ENCODE measurements around the gene ALK.

DNA sequence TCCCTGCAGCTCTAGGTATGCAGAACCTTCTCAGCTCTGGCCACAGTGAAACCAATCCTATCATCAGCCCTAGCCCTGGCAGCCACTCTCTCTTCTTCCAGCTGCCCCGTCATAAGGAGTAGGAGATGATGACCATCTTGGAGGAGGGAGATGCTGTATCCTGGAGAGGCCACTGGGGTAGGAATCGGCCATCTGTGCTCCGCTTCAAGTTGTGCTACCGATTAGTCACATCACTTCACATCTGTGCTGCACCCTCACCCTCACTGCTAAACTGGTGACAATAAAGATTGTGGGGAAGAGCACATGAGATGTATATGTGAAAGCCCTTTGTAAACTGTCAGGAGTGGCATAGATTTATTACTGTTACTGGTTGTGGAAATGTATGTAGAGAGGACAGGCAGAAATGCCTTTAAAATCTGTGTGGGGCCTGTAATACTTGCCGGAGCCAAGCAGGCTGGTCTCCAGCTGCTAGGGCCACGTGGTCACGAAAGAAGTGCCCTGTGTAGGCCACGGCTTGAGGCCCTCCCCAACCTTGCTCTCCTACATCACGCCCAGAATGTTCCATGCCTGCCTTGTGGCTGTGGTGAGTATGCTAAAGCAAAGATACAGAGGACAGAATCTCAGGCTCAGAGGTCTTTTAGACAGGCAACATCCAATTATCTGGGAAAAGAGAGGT is 569.3 kb downstream of the ALK start:
- TF ChIP-seq, protein P1, sequence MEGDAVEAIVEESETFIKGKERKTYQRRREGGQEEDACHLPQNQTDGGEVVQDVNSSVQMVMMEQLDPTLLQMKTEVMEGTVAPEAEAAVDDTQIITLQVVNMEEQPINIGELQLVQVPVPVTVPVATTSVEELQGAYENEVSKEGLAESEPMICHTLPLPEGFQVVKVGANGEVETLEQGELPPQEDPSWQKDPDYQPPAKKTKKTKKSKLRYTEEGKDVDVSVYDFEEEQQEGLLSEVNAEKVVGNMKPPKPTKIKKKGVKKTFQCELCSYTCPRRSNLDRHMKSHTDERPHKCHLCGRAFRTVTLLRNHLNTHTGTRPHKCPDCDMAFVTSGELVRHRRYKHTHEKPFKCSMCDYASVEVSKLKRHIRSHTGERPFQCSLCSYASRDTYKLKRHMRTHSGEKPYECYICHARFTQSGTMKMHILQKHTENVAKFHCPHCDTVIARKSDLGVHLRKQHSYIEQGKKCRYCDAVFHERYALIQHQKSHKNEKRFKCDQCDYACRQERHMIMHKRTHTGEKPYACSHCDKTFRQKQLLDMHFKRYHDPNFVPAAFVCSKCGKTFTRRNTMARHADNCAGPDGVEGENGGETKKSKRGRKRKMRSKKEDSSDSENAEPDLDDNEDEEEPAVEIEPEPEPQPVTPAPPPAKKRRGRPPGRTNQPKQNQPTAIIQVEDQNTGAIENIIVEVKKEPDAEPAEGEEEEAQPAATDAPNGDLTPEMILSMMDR (IDR thresholded peaks at IDR 0.05; ENCODE audit: low read depth, low read length), result no peak
- no peak for TF ChIP-seq MYC (IDR thresholded peaks at IDR 0.05; ENCODE audit: low read depth, low read length)
- TF ChIP-seq POLR2A (IDR thresholded peaks at IDR 0.05; ENCODE audit: extremely low read depth, insufficient read length), result no peak
- TF ChIP-seq, protein P2, sequence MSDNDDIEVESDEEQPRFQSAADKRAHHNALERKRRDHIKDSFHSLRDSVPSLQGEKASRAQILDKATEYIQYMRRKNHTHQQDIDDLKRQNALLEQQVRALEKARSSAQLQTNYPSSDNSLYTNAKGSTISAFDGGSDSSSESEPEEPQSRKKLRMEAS (IDR thresholded peaks at IDR 0.05; ENCODE audit: low read depth, low read length), result no peak

Measured in NB4 (cell line).